SK-N-DZ (cell line): ENCODE measurements around the gene ARL10. TPM values are rescaled to one million over a fixed set of nuclear protein-coding genes. Genes with fewer than 3 reads are reported as not detected.

ENCODE experiments used
- DNase-seq: peaks from one replicate; pipeline ENCODE4 v3.0.0-alpha.2; 2015; ENCODE audit warnings: low spot score
- polyA plus RNA-seq, 2 experiments: library from polyadenylated mRNA; depleted of rRNA; stranded (reverse); fragments of >200 nt; gene quantifications; 2 replicates each; pipeline ENCODE4 v1.2.3, GENCODE V29; 2014

Gene ARL10, protein sequence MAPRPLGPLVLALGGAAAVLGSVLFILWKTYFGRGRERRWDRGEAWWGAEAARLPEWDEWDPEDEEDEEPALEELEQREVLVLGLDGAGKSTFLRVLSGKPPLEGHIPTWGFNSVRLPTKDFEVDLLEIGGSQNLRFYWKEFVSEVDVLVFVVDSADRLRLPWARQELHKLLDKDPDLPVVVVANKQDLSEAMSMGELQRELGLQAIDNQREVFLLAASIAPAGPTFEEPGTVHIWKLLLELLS
- 19.5 and 22.4 TPM in 2 replicates for polyA plus RNA-seq (2014; cell fraction: cytosol; rRNA removed)
- 26.2 and 29.9 TPM in 2 replicates for polyA plus RNA-seq (2014; cell fraction: nucleus; rRNA removed)

- peak; percentile 64 for DNase-seq
Observed at GRCh38 chr5:176365351-176366231, at the start of gene ARL10. TSS of gene ARL10 (plus strand) at chr5:176365487. CDS start at chr5:176365564, 77 bp downstream.

DNA sequence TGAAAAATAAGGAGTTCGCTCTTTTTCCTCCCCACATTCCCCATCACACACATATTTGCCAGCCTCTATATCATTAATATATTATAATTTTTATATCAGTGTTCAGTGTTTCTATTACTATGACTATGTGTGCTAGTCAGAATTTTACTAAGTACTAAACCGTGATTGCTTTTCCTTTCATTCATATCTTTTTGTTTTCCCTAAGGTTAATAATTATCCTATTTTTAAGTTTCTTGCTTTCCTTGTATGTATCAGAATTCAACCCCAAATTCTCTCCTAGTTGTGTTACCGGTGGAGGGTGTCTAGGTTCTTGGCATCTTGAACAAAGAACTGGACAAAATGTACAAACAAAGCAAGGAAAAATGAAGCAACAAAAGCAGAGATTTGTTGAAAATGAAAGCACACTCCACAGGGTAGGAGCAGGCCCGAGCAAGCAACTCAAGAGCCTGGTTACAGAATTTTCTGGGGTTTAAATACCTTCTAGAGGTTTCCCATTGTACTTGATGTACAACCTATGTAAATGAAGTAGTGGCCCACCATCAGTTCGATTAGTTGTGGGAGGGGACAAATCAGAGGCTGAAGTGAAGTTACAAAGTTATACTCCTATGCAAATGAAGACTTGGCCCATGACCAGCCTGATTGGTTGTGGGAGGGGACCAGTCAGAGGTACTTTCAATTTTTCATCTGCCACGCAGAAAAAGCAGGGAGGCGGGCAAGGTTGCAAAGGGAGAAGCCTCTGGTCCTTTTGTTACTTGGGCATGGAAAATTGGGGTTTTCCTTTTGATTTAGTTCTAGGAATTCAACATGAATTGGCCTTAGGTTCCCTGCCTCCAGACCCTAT, 47.5 kb upstream of the ARL10 start:
- DNase-seq, result no peak

DNA sequence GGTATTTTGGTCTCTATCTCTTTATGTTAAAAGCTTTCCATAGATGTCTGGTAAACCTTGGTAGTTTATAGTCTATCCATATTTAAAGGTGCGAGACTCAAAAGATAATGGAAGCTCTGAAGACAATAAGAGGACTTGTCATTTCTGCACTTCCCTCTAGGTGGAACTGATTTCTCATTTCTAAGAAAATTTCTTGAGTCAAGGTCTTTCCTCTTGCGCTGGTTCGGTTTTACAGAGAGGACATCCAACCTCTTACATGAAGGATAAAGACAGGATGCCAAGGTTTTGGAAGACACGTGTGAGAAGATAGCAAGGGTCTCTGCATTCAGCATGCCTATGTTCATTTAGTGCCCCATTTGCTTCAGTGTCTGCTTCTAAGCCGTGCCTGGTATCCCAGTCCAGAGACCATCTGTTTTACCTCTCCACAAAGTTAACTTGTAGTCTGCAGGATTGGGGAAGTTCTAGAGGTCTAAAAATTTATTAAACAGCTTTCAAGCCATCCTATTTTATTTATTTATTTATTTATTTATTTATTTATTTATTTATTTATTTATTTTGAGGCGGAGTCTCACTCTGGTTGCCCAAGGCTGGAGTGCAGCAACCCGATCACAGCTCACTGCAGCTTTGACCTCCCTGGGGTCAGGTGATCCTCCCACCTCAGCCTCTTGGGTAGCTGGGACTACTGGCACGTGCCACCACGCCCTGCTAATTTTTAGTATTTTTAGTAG, 45.3 kb upstream of the ARL10 start:
- no peak for DNase-seq

GRCh38 chr5:176320577-176320976, 44.7 kb upstream of the ARL10 start:
- DNase-seq, result no peak

DNA sequence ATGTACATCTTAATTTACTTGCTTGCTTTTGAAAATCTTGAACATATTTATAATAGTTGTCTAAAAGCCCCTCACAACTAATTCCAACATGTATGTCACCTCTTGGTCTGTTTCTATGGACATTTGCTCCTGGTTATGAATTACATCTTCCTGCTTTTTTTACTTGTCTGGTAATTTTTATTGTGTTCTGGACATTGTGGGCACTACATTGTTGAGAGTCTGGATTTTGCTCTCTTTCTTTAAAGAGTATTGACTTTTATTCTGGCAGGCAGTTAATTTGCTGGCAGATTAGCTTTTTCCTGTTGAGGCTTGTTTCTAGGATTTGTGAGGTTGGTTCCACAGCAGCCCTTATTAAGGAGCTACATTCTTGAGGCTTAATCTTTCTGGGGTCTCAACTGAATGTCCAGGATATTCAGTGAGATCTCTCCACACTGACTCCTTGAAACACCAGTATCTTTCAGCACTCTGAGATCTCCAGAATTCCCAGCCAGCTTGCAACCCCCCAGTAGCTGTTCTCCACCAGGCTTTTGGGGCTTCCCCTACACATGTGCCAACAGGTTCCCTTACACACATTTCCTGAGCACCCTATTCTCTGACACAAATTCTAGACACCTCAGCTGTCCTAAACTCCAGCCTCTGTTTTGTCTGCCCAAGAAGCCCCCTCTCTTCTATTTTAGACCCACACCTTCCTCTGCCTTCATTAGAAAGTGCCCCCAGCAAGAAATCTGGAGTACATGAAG, 31.1 kb upstream of the ARL10 start:
- no peak for DNase-seq

GRCh38 chr5:176337913-176338312, 27.4 kb upstream of the ARL10 start:
- no peak for DNase-seq

GRCh38 chr5:176339304-176339703, 26.0 kb upstream of the ARL10 start:
- DNase-seq, result no peak

DNA sequence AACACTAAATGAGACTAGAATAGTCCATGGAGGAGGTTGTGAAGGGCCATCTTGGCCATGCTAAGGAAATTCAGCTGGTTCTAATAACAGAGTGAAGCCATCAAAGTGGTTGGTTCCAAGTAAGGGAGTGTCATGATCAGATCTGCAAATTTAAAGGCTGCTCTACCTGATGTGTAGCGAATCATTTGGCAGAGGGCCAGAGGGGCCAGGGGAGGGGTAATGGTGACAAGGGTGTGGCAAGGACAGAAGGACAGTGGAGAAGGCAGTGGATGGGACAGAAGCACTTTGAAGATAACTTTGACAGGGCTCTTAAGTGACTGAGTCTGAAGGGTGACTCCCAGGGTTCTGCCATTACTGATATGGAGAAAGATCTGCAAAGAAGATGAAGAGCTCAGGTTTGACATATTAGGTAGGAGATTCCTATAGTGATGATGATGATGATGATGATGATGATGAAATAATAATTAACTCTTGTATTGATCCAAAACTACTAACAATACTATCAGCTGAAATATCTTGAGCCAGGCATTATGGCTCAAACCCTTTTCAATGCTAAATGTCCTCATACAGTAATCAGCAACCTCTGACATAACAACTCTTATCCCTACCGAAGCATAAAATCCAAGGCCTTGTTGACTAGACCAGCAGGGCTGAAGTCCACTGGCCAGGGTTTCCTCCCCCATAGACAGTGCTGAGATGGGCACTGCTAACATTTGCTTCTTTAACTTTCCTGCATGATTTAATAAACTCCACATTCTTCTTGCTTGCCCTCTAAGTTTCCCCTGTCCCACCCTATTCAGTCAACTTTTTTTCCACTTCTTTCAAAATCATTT, 23.7 kb upstream of the ARL10 start:
- no peak for DNase-seq

- DNase-seq, result no peak
Observed at GRCh38 chr5:176342158-176342483, 23.2 kb upstream of the ARL10 start.

GRCh38 chr5:176342766-176343458, 22.4 kb upstream of the ARL10 start:
- peak; percentile 42 for DNase-seq

DNA sequence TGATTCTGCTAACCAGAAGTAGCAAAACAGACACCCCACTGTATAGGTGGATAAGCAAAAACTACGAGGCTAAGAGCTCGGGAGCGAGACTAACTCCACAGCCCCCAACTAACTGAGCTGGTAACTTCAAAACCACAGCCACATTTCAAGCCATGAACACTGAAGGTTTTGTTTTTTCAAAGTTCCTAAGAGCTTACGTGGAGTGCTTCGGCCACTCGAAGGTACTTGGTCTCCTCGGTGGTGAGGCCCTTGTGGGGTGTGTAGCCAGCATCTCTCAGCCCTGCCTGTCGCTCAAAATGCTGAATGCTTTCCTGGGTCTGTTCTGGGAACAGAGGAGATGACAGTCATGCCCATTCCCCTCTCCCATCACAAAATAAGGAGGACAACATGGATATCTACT, 14.9 kb upstream of the ARL10 start:
- DNase-seq, result no peak

DNA sequence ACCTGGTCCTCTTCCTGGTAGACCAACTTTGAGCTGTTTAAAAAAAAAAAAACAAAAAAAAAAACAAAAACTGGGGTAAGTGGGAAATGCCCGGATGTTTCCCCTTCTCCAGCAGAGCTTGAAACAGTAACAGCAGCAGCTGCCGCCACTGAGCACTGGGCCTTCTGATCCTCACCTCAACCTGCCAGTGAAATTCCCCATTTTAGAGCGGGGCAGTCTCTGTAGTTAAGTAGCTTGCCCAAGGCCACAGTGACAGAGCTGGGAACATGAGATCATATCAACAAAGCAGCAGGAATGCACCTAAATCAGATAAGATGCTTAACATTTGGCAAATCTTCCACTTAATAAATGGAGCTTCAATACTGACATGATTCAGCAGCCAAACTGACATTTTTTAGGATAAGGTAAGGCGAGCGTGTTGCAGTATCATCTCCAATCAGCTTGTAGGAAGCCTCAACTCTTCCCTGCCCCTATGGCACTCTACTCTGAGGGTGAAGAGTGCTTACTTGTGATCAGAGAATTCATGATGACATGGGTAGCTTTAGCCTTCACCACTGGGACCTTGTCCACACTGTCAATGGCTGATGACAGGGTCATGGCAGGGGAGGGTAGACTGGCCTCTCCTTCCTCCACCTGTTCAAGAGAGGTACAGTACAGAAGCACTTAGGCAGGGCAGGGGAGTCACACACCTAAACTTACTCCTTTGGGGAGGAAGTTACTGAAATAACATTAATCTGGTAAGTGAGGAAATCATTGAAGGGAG, 13.0 kb upstream of the ARL10 start:
- no peak for DNase-seq

- no peak for DNase-seq
Observed at GRCh38 chr5:176353533-176353932, 11.8 kb upstream of the ARL10 start.

DNA sequence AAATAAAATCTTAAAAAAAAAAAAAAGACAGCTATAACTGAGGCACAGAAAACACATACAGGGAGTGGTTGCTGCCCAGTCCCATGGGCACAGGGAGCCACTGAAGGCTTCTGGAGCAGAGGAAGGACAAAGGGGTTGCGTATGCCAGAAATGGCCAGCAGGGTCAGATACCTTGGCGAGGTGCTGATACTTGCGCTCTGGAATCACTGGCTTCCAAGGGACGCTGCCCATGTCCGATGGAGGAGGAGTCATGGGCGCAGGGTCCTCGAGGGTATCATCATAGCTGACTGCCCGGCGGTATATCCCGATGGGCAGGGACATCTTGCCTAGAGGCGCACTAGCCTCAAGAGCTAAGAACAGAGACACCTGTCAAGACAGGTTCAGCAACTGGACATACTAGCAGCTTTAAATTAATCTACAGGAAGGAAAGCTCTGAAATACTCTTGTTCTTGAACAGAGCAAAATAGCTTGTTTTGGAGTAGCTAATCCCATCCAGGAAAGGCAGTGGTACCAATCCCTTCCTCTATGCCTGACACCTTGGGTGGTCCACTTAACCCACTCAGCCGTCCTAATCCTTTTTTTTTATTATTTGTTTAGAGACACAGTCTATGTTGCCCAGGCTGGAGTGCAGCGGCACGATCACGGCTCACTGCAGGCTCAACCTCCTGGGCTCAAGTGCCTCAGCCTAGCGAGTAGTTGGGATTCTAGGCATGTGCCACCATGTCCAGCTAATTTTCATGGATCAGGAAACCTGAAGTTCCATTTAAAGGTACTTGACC, 9.7 kb upstream of the ARL10 start:
- no peak for DNase-seq

GRCh38 chr5:176356179-176356566, 9.1 kb upstream of the ARL10 start:
- no peak for DNase-seq

GRCh38 chr5:176359658-176360057, 5.6 kb upstream of the ARL10 start:
- no peak for DNase-seq

DNA sequence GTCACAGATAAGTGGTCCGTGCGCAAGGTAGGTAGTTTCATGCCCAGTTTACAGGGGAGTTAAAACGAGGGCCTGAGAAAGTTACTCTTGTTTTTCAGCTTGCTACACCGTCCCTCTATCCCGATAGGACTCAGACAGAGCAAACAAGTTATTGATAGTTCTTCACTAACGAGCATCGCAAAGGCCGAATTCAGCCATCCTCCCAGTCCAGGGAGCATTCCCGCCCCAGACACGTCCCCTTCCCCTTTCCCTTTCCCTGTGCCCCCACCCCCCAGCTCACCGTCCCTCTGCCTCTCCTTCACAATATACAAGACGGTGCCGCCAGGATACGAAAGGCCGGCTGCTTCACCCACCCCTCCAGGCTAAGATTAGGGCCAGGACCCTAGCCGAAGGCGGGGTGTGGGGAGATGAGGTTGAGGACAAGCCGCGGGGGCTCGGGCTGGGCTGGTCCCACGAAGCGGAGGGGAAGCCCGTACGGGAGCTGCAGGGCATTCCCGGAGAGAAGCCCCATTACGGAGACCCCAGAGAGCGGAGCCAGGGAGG, 4.3 kb upstream of the ARL10 start:
- no peak for DNase-seq
